Activated T-helper 1 cell treated with Interleukin-2 at 50 U/mL for 16 hours (primary cell): Measurements from ENCODE around the gene CFAP299.
A peak's percentile ranks its signal among the peaks of the same experiment; 100 is the strongest.
"Not testable (repeated sequence)": the region's sequence is repeated elsewhere in the genome, so short reads cannot be mapped to it uniquely, and the experiment has no call there.

Experiments
- DNase-seq: peaks from one replicate; pipeline ENCODE4 v3.0.0-alpha.2; 2020; ENCODE audit warnings: low read depth

CFAP299 gene

DNA sequence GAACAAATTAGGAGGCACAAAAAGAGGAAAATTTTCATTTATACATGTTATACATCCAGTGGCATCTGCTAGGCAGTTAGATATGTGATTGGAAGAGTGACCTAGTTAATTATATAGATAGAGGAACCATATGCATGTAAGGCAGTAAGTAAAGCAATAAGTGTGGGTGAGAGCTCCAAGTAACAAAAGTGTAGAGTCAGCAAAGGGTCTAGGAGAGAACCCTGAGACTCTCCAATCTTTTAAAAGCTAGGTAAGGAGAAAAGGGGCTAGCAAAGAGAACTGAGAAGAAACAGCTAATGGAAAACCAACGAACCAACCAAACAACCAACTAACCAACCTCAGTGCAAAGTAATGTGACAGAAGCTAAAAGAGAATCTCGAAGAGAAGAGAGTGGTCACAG lies 3.8 kb upstream of the CFAP299 start:
- no peak for DNase-seq

DNA sequence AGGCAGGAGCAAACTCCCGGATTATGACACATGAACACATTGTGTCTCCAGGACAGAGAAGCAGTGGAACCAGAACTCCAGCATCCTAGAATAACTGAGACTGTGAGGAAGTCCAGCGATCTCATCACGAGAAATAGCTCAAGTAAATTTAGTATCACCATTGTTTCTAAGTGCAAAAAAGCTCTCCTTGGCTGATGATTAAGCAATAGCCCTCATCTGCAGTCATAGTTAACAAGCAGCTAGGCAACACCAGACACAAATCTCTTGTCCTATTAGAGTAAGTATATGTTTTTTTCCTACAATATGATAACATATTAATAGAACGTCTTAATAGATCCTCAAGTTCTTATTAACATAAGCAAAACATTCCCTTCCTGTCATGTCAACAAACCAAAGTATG lies 2.4 kb upstream of the CFAP299 start:
- DNase-seq: no peak

DNA sequence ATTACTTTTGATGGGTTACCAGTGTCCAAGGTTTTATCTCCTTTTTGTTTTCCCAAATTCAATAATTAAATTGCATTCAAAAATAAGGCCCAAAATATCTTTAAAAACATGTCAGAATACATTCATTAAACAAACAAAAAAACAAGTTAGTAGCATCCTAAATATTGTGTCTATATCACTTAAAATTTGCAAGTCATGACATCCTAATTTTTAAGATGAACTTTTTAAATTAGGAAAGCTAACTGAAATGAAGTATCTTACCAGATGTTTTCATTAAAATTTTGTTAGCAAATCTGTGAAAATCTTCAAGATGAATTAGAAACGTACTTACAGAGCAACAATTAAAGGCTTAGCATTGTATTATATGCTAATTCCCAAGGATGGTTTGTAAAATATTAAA lies 962 bp upstream of the CFAP299 start:
- DNase-seq: no peak

DNA sequence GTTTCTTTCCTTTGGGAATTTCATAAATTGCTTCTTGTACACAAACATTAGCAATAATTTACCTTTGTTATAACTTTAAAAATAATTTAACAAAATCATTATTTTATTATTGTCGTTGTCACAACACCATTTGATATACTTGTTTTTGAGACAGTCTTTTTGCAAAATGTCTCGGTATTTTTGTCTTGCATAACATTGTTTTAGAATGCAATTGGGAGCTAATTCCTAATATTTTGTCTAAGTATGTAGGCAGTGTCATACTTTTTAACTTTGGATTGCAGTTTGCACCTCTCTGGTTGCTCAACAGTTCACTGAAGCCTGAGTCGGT lies 340 bp upstream of the CFAP299 start:
- no peak for DNase-seq

DNA sequence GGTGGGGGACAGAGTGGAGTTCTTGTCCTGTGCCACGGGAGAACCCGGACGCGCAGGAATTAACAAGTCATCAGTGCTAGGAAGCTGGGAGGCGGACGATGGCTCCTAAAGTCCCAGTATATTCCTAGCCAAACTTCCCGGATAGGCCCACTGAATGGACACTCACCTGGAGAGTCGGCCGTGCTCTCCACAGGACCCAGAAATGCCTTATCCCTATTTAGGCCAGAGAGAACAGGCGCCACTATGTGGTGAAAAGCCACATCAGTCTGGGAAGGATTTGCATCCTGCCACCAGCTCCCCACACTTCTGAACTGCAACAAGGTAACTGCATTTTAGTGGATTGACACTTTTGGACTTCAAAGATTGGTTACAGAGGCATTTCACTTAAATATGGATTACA lies 1.1 kb downstream of the CFAP299 start:
- no peak for DNase-seq

DNA sequence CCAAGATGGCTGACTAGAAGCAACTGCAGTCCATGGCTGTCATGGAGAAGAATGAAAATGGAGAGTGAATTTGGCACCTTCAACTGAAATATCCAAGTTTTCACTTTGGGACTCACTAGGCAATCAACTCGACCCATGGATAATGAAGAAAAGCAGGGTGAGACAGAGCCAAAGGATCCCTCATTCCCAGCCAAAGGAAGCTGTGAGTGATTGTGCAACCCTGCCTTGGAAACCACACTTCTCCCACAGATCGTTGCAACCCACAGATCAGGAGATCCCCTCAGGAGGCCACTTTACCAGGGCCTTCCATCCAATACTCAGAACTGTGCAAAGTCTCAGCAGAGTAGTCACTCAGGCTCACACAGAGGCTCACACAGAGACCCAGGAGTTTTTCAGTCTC lies 4.5 kb downstream of the CFAP299 start:
- DNase-seq: no peak

DNA sequence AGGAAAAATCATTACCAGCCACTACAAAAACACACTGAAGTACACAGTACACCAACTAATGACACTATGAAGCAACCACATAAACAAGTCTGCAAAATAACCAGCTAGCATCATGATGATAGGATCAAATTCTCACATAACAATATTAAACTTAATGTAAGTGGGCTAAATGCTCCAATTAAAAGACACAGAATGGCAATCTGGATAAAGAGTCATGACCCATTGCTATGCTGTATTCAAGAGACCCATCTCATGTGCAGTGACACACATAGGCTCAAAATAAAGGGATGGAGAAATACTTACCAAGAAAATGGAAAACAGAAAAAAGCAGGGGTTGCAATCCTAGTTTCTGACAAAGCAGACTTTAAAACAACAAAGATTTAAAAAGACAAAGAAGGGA lies 7.2 kb downstream of the CFAP299 start:
- not testable (repeated sequence) for DNase-seq

DNA sequence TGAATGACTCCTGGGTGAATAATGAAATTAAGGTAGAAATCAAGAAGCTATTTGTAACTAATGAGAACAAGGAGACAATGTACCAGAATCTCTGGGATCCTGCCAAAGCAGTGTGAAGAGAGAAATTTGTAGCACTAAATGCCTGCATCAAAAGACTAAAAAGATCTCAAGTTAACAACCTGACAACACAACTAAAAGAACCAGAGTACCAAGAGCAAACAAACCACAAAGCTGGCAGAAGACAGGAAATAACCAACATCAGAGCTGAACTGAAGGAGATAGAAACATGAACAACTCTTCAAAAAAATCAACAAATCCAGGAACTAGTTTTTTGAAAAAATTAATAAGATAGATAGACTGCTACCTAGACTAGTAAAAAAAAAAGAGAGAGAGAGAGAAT lies 8.4 kb downstream of the CFAP299 start:
- no peak for DNase-seq

DNA sequence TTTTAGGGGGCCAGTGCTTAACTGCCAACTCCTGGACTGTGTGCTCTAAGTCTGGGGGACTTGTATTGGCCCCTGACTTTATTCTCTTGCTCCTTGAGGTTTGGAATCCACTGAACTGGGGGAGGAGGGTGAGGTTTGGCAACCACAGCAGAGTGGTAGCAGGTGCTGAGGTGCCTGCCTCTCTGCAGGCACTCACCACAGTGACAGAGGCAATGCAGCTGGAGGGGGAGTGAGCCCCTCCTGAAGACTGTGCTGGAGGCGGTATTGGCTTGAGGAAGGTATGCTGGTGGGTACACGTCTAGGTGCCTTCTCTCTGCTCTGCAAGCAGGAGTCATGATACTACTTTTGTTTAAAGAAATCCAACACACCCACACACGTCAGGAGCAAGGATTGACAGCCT lies 24.6 kb downstream of the CFAP299 start:
- no peak for DNase-seq

DNA sequence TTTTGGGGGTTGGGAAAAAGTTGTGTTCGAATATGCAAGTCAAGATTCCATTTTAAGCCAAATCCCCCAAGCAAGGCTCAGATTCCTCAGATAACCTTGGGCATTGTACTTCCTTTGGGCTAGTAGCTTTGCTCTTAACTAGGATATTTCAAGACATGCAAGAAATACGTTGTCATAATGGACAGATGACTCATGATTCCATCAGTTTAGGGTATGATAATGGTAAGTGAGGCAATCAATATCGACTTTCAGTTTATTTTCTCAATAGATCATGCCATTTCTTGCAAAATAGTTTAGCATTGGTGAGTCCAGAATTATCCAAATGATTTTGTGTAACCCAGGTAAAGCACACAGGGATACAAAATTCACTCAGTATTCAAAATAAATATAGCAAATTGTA lies 25.4 kb downstream of the CFAP299 start:
- DNase-seq: no peak

DNA sequence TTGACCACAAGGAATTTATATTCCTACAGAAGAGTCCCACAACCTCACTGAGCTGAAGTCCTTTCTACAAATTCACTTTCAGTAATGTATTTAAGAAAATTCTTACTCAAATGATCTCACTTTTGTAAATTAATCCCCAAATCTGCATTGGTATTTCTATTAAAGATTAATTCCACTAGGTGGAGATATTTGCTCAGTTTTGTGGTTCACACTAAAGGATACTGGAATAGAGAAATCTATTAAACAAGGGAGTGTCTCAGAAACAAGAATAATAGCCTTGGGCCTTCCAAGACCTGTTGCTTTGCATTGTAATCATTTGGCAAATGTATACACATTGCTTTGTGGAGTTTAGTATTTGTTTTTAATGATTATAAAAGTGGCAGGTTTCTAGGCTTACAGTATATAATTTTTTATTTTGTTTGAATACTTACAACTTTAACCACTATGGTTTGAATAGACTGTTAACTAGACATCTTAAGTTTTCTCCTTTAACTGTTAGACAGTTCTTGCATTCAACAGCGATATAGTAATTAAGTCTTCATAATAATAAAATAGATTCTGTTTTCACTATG lies 25.9 kb downstream of the CFAP299 start:
- no peak for DNase-seq

DNA sequence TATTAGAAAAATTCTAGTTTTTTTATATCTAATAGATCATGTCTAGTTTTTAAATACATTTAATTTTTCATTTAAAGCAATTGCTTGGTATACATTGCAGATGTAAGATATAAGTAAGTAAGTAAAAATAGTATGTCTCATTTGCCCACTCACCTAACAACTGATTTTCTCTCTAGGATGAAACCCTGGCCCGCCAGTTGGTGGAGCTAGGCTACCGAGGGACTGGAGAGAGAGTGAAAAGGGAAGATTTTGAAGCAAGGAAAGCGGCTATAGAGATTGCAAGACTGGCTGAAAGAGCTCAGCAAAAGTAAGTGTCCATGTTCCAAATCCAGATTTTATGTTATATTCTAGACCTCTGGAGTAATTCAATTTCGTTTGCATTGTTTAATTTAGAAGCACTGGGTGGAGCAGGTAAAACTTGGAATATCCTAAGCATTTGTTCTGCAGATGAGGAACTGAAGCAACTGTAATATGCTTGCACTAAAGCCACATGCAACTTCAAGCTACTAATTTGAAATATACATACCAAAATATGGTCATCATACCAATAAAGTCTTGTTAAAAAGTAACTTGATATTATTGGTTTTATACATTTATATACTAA lies 27.1 kb downstream of the CFAP299 start:
- peak; percentile 6 for DNase-seq

DNA sequence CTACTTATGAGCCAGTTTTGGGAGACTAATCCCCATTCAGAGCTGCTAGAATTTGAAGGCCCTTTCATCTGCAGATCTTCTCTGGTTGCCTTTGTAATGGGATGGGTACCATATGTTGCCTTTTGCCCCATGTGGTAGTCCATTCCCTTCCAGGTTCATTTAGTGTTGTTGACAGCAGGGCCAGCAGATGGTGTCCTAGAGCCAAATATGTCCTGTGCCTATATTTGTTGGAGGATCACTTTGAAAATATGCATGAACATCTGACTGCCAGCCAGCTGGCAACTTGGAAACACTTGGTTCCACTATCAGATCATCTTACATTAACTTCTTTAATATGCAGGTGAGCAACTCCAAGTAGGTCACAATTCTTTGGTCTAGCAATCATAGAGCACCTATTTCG lies 30.4 kb downstream of the CFAP299 start:
- peak; percentile 15 for DNase-seq

DNA sequence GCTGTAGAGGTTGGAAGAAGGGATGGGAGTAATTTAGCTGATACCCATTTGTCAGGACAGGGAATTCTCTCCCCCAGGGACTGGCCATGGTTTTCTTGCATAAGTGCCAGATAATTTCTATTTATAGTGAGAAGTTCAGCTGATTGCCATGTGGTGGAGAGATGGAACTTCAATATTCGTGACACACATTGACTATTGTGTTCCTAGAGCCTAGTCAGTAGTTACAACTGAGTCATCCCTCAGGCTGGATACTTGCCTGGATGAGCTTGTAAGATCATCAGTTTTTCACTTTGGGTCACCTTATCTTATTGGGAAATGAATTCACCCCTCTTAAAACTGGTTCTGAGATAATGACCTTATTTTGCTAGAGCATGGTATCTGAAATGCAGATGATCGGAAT lies 32.2 kb downstream of the CFAP299 start:
- DNase-seq: no peak

DNA sequence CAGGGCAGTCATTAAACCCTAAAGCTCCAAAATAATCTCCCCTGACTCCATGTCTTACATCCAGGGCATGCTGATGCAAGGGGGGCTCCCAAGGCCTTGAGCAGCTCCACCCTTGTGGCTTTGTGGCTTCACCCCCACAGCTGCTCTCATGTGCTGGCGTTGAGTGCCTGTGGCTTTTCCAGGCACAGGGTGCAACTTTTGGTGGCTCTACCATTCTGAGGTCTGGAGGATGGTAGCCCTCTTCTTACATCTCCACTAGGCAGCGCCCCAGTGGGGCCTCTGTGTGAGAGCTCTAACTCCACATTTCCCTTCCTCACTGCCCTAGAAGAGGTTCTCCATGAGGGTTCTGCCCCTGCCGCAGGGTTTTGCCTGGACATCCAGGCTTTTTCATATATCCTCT lies 35.1 kb downstream of the CFAP299 start:
- DNase-seq: no peak

DNA sequence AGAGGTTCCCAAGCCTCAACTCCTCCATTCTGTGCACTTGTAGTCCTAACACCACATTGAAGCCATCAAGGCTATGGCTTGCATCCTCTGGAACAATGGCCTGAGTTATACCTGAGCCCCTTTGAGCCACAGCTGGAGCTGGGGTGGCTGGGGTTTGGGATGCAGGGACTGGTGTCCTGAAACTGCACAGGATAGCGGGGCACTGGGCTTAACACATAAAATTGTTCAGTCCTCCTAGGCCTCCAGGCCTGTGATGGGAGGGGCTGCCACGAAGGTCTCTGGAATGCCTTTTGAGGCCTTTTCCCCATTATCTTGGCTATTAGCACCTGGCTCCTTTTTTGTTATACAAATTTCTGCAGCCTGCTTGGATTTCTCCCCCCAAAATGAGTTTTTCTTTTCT lies 35.5 kb downstream of the CFAP299 start:
- no peak for DNase-seq

DNA sequence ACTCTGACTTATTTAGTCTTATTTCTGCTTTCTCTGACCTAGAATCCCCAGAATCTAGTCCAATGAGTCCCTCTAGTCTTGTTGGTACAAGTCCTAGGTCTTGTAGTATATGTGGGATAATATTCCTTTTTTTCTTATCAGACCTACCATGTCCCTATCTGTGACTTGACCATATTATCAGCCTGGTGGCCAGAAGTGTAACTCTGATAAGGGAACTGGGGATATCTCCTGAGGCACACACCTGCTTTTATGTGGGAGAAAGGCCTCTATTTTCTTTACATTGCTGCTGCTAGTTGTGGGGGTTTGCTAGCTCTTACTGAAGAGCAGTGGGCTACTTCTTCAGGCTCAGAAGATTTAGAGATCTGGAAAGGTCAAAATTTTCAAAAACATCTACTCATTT lies 38.6 kb downstream of the CFAP299 start:
- DNase-seq: no peak

DNA sequence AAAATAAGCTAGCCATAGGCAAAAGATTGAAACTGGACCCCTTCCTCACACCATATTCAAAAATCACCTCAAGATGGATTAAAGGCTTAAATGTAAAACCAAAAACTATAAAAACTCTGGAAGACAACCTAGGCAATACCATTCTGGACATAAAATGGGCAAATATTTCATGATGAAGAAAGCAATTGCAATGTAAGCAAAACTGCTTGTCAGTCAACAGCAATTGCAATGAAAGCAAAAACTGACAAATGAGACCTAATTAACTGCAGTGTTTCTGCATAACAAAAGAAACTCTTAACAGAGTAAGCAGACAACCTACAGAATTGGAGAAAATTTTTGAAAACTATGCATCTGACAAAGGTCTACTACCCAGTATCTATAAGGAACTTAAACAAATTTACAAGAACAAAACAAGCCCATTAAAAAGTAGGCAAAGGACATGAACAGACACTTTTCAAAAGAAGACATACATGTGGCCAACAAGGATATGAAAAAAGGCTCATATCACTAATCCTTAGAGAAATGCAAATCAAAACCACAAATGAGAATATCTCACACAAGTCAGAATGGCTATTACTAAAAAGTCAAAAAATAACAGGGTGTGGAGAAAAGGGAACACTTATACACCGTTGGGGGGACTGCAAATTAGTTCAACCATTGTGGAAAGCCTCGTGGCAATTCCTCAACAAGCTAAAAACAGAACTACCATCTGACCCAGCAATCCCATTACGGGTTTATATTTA lies 46.7 kb downstream of the CFAP299 start:
- no peak for DNase-seq

DNA sequence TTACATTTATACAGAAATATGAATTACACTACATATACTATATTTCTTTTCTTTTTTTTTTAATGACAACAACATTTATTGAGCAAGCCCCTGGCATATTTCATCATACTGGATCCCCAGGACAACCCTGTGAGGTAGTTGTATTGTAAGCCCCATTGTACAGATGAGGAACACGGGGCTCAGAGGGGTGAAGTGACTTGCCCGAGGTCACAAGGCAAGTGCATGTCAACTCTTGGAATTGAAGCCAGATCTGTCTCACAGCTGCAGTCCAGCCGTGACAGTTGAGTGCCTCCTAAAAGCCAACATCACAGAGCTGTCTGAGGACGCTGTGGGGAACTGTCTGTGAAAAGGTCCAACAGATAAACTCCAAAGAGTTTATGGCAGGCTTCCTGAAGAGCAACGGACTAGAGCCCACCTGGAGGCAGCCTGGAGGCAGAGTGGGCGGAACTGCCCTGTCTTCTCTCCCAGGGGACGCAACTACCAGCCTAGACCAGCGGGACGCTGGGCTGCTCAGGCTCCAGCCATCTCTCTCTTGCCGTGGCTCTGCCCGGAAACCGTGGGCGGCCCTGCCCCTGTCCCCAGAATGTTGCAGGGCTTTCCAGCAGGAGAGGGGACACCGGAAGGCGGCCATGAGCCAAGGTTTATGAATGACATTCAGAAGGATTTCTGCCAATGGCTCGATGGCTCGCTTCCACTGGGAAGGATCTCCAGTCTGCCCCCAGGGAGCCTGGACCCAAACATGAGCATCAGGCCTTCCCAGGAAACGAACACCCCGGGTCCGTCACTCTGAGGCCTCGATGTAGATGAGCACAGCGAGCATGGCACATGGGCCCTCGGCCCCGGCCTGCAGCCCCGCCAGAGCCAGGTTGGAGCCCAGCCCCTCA lies 50.1 kb downstream of the CFAP299 start:
- no peak for DNase-seq

DNA sequence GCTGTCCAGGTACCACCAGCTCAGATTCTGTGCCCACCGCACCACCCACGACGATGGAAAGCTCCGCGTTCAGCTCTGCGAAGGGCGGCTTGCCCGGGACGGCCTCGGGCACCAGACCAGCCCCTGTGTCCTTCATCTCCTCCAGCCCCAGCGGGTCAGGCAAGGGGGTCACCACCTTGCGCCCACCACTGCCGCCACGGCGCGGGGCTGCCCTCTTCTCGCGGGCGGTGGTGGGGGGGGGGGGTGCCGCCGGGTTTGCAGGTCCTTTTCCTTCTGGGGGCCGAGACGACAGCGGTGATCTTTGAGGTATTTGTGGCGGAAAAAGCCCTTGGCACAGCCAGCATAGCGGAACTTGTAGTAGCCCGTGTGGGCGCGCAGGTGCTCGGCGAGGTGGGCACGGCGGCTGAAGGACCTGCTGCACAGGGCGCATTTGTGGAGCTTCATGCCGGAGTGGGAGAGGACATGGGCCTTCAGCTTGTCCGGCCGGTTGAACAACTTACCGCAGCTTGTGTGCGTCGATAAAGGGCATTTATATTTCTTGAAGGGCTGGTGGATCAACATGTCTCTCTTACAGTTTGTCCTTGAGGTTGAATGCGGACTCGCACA lies 50.9 kb downstream of the CFAP299 start:
- no peak for DNase-seq

DNA sequence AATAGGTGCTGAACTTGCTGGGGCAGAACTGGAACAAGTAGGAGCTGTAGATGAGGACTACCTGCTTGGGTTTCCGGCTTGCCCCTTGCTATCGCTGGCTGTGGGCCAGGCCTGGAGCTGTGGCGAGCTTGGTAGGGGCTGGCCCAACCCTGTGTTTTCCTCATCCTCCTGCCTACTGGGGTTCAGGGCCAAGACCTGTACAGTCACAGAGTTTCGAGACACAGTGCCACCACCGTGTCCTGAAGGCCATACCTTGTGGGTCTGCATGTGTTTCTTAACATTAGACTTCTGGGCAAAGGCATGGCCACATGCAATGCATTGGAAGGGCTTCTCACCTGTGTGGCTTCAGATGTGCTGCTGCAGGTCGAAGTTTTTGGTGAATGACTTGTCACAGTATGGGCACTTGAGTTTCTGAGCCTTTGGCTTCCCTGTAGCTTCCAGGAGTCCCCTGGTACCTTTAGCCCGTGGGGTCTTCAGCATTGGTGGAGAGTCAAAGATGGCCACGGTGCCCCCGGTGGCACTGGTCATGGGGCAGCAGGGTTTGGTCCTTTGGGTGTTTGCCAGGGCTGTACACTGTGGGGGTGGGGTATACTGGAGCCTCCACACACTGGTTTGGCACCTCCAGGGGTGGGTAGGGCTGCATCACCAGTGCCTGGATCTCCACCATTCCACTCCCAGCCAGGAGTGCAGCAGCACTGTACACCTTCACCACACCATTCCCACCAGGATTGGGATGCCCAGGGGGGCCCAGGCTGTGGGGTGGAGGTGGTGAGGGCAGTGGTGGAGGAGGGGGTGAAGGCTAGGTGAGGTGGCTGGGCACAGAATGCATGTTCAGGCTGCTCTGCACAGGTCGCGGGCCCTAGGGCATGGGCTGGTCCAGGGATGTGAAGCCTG lies 52.1 kb downstream of the CFAP299 start:
- no peak for DNase-seq

DNA sequence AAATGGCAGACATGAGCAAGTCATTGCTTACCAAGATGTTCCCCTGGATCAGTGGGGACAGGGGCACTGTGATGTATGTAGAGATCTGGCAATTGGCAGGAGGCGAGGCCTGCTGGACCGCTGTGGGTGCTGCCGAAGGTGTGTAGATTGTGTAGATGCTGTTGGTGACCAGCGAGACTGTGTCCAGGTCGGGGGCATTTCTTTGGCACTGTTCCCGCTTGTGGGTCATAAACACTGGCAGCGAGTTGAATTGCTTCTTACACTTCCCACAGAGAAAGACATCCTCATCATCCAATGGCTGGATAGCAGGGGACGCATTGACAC lies 52.7 kb downstream of the CFAP299 start:
- no peak for DNase-seq
